ENCODE results near the gene RNF168.
"Not testable (repeated sequence)": the region's sequence is repeated elsewhere in the genome, so short reads cannot be mapped to it uniquely, and the experiment has no call there.

GRCh38 chr3:196421668-196422067 is 81.9 kb downstream of the RNF168 start:
- TF ChIP-seq, protein P1, sequence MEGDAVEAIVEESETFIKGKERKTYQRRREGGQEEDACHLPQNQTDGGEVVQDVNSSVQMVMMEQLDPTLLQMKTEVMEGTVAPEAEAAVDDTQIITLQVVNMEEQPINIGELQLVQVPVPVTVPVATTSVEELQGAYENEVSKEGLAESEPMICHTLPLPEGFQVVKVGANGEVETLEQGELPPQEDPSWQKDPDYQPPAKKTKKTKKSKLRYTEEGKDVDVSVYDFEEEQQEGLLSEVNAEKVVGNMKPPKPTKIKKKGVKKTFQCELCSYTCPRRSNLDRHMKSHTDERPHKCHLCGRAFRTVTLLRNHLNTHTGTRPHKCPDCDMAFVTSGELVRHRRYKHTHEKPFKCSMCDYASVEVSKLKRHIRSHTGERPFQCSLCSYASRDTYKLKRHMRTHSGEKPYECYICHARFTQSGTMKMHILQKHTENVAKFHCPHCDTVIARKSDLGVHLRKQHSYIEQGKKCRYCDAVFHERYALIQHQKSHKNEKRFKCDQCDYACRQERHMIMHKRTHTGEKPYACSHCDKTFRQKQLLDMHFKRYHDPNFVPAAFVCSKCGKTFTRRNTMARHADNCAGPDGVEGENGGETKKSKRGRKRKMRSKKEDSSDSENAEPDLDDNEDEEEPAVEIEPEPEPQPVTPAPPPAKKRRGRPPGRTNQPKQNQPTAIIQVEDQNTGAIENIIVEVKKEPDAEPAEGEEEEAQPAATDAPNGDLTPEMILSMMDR (IDR thresholded peaks at IDR 0.05): not testable (repeated sequence)
- not testable (repeated sequence) for TF ChIP-seq POLR2A (IDR thresholded peaks at IDR 0.05)
